ENCODE results near the gene AS3MT. TPM values are rescaled to one million over a fixed set of nuclear protein-coding genes. Genes with fewer than 3 reads are reported as not detected.

Gene AS3MT
- total RNA-seq, 4 donors from 2014 or later, result 3.6 to 5.8 TPM; not detected in 2

GRCh38 chr10:102888048-102888447 is 18.8 kb downstream of the AS3MT start:
- Histone ChIP-seq H3K4me3 (no peak overlapping the region), H3K27ac (no peak overlapping the region), H3K9me3 (no peaks in the 10 kb centered on the region), H3K36me3 (peaks cover 0 to 8% (median 0%) of the 10 kb centered on the region in 3 donors), H3K27me3 (no peaks in the 10 kb centered on the region), H3K4me1 (no peaks in the 10 kb centered on the region)
- TF ChIP-seq POLR2A (IDR thresholded peaks at IDR 0.05), result no peak
- TF ChIP-seq CTCF (IDR thresholded peaks at IDR 0.05), result no peak
- DNase-seq, result no peak

GRCh38 chr10:102894466-102895213 is 25.4 kb downstream of the AS3MT start:
- Histone ChIP-seq H3K4me3 (no peak overlapping the region), H3K36me3 (peaks cover 0 to 8% (median 0%) of the 10 kb centered on the region in 3 donors), H3K27me3 (no peaks in the 10 kb centered on the region), H3K27ac (no peak overlapping the region), H3K9me3 (no peaks in the 10 kb centered on the region), H3K4me1 (no peaks in the 10 kb centered on the region)
- no peak for DNase-seq
- TF ChIP-seq POLR2A (IDR thresholded peaks at IDR 0.05) (no peak), CTCF (IDR thresholded peaks at IDR 0.05) (no peak)

- Histone ChIP-seq H3K27me3 (no peaks in the 10 kb centered on the region), H3K27ac (no peak overlapping the region), H3K4me1 (no peaks in the 10 kb centered on the region), H3K4me3 (no peak overlapping the region), H3K9me3 (no peaks in the 10 kb centered on the region), H3K36me3 (no peaks in the 10 kb centered on the region)
- no peak for TF ChIP-seq POLR2A (IDR thresholded peaks at IDR 0.05)
- TF ChIP-seq CTCF (IDR thresholded peaks at IDR 0.05), result no peak
- DNase-seq, result no peak
Measured at GRCh38 chr10:102900006-102900405, 30.7 kb downstream of the AS3MT start.

- no peaks in the 10 kb centered on the region for H3K36me3 ChIP-seq
- H3K4me3 ChIP-seq, result no peak overlapping the region
- TF ChIP-seq POLR2A (IDR thresholded peaks at IDR 0.05) (no peak), CTCF (IDR thresholded peaks at IDR 0.05) (no peak)
- H3K27ac ChIP-seq, result no peak overlapping the region
- H3K27me3 ChIP-seq, result no peaks in the 10 kb centered on the region
- H3K9me3 ChIP-seq, result no peaks in the 10 kb centered on the region
- no peak for DNase-seq
- H3K4me1 ChIP-seq, result no peaks in the 10 kb centered on the region
Measured at GRCh38 chr10:102904346-102904745, 35.1 kb downstream of the AS3MT start.

GRCh38 chr10:102906507-102906906 is 37.2 kb downstream of the AS3MT start:
- Histone ChIP-seq H3K9me3 (no peaks in the 10 kb centered on the region), H3K4me3 (no peak overlapping the region), H3K4me1 (no peaks in the 10 kb centered on the region), H3K36me3 (no peaks in the 10 kb centered on the region), H3K27ac (no peak overlapping the region), H3K27me3 (no peaks in the 10 kb centered on the region)
- no peak for DNase-seq
- TF ChIP-seq POLR2A (IDR thresholded peaks at IDR 0.05) (no peak), CTCF (IDR thresholded peaks at IDR 0.05) (no peak)
